Fibroblast of gingiva (primary cell): ENCODE results near the gene IP6K3.

Experiments used
- DNase-seq: peaks from one replicate; pipeline ENCODE4 v3.0.0-alpha.2; 2011; ENCODE audit warnings: low read depth

The IP6K3 gene

DNA sequence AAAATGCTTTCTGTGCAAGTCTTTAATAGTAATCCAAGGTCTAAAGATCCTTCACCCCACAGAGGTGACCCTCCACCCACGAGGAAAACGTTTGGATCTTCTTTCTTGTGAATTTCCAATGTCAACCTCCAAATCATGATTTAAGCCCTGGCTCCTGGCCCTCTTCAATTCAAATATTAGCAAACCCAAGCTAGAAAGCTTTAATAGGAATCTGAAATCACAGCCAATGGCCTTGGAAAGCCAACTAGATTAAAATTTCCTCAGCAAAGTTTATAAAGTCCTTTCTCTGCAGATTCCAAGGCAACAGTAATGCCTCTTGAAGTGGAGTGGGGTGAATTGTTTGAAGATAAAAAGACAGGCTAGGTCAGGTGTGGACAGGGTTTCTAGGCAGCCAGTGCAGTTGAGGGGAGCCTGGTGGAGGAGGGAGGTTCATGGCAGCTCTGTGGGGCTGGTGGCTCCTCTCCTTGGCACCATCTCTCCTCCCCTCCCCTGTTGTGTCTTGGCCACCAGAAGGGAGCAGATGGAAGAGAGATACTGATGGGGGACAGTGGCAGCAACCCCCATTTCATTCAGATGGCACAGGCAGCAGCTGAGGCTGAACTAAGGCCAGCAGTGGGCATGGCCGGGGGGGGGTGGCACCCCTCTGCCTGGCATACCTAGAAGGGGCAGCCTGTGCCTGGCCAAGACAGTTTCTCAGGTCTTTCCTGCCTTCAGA is 23.2 kb downstream of the IP6K3 start:
- DNase-seq: no peak

DNA sequence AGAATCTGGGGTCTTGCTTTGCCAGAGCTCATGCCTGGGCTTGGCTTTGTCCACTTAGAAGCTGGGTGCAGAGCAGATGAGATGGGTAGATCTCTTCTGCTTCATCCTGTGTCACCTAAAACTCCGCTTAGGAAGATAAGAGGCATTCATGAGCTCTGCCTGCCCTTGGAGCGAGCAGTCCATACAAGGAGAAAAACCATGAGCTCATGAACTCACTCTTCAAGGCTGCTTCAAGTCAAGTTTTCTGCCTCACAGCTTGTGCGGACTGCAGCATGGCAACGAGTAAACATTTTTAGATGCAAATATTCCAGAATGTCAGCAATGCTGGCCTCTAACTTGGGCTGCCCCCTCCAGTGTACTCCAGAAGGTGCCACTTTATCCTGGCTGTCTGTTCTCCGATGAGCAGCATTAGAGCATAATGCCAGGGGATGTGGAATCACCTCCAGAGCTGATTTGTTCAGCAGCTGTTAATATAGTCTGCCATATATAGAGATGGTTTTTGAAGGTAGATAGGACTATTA is 24.5 kb downstream of the IP6K3 start:
- DNase-seq: no peak

DNA sequence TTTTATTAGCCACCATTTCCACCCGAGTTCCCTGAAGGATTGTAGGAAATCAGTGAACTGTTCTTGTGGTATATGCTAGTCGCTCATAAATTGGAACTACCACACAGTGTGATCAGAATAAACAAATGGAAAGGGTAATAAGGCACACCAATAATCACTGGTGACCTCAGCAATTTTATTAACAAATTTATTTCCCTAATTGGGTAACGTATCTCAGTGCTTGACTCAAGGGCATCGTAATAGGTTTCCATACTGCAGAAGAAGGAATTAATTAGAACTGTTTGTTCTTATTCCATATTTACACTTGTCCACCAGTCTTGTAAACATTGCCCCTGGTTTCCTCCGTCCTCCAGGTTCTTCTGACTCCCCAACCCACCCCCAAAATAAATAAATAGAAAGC is 25.2 kb downstream of the IP6K3 start:
- no peak for DNase-seq

DNA sequence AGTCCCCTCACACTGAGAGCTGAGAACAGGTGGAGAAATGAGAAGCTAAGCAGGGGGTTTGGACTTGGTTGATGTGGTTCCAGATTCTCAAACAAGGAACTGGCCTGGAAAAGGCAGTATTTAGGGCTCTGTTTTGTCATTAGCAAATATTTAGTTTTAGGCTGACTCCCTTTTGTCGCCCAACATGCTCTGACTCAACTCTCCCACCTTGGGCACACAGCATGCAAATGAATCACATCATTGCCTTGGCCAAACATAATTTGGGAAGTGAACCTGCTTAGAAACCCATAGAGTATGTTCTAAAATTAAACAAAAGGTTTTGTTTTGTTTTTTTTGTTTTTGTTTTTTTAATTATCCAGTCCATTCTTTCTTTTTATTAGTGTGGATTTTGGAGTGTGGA is 25.7 kb downstream of the IP6K3 start:
- no peak for DNase-seq

DNA sequence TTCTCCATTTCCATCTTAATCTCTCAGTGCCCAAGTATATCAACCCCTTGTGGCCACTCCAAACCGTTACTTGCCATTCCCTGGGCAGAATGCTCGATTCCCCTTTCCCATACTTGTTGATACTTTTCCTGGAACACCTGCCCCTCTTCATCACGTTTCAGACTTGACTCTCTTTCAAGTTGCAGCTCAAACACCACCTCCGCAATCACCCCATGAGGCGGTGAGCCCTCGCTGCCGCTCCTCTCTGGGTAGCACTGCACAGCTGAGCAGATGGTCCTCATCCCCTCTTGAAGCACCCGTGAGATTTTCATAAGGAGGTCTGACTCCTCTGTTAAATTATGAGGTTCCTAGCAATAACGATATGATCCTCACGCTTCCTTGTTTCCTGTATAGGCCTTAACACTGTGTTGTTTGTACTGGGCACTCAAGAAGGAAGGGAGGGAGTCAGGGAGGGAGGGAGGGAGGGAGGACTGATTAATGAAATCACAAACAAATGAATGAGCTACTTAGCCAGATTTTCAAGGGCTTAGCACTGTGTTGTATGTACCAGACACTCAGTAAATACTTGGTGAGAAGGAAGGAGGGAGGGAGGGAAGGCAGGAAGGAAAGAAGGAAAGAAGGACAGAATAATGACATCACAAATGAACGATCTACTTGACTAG is 27.2 kb downstream of the IP6K3 start:
- DNase-seq: no peak

DNA sequence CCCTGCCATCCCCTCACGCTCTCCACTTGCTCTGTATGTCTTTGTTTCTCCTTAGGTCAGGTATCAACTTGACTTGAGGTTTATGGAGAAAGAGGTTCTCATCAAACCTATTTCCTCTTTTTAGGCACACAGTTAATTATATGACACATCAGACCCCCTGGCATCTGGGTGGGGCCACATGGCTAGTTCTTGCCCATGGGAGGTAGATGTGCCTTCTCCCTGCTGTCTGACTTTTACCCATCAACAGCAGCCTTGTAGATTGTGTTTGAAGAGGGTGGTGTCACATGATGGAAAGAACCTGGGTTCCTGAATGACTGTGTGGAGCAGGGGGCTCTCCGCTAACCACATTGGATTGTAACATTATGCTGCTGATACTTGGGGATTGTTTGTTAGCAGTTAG is 28.0 kb downstream of the IP6K3 start:
- no peak for DNase-seq

DNA sequence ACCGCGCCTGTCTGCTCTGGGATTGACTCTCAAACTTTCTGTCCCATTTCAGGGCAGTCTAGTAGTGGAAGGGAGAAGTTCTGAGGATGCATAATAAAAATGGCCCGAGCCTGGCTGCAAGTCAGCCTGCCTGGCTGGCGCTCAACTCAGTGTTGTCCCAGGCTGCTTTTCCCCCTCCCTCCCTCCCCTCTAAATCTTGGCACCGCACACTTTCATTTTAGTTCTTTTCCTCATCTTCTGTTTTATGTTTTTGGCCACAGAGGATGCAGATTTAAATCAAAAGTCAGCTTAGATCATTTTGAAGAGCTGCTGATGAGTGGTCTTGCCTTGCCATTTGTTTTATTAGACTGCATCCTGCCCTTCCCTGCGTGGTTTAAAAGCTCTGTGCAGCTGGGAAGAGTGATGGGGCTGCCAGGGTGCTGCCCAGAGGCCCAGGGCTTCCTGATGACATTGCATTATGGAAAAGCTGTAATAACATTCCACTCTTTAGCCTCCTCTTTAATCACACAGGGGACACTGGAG is 28.7 kb downstream of the IP6K3 start:
- DNase-seq: no peak

DNA sequence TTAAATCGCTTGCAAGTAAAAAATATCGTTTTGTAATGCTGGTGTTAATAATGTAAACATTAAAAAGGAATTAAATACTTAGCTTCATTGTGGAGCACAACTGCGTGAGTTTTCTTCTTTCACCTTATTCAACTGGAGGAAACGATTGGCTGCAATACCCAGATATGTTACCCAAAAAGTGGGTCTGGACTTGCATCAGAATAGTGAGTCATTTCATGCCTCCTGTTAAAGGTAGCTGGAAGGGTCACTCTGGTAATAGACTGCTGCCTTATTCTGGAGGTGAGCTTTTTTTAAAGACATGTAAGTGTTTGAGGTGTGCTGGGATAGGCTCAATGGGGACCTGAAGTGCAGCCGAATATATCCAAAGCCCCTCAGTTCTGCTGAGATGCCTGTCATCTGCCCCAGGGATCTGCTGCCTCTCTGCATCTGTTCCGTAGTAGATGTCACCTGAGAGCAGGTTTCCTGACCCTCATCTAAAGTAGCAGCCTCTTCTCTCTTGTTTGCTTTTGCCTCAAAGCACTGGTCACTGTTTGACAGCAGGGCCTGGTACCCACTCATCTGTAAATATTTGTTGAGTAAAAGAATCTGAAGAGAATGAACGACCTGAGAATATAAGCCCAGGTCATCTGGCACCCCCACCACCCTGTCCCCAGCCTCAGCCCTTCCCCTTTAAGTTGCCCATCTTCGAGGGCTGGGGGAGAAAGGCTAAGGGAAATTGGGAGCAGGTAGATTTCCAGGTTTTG is 29.6 kb downstream of the IP6K3 start:
- no peak for DNase-seq

DNA sequence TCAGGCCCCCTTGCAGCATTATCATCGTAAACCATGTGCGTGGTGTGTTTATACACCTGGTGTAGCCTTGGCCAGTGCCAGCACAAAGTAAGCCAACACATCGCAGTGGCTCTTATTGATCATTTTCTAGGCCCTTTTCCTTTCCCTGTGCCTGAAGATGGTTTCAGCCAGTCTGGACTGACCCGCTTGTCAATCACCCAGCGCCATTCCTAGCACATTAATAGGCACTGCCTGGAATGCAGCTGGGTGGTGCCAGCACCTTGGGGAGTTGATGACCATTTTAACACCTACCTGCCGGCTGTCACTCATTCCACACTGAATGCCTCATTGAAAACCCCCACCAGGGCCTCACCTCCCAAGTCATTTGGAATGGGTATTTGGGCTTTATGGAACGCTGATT is 30.3 kb downstream of the IP6K3 start:
- DNase-seq: no peak

DNA sequence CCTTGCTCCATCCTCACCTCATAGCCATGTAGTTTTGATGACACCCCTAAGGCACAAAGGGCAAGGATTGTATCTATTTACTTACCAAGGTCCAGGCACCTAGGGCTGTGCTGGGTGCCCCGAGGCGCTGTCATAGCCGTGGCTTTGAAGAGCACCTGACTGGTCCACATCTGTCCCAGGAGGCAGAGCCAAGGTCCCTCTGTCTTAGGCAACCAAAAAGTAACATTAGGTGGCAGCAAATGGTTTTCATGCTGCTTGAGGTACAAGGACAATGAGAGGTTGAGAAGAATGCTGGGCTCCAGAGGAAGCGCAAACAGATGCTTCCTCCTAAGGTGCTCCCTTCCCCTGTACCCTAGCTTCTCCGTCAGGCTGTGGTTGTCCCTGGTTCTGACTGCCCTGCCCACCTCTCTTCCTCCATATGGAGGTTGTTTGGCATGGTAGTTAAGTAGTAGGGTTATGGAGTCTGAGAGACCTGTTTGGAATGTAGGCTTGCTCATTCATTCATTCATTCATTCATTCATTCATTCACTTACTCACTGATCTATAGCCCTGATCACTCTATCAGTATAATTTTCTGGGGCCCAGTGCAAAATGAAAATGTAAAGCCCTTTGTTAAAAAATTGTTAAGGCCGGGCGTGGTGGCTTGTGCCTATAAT is 32.2 kb downstream of the IP6K3 start:
- DNase-seq: no peak

DNA sequence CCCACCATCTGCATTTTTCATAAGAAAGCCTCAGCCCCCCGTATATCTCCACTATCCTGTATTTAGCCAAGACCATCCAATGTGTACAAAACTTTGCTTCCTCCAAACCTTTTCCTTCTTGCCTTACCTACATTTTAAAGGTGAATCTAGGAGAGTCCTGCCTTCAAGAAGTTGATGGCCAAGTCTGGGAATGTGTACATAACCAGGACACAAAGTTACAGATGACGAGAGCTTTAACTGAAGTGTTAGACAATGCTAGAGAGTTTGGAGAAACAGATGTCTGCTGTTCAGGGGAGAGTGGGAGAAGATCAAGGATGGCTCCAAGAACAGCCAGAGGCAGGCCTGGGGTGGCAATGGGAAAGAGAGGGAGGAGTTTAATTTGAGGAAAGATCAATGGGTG is 32.9 kb downstream of the IP6K3 start:
- DNase-seq: no peak

DNA sequence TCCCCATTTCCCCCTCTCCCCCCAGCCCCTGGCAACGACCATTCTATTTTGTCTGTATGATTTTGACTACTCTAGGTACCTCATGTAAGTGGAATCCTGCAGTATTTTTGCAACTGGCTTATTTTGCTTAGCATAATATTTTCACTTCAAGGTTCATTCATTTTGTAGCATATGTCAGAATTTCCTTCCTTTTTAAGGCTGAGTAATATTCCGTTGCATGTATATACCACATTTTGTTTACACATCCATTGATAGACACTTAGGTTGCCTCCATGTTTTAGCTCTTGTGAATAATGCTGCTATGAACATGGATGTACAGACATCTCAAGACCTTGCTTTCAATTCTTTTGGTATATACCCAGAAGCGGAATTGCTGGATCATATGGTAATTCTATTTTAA is 33.8 kb downstream of the IP6K3 start:
- no peak for DNase-seq

DNA sequence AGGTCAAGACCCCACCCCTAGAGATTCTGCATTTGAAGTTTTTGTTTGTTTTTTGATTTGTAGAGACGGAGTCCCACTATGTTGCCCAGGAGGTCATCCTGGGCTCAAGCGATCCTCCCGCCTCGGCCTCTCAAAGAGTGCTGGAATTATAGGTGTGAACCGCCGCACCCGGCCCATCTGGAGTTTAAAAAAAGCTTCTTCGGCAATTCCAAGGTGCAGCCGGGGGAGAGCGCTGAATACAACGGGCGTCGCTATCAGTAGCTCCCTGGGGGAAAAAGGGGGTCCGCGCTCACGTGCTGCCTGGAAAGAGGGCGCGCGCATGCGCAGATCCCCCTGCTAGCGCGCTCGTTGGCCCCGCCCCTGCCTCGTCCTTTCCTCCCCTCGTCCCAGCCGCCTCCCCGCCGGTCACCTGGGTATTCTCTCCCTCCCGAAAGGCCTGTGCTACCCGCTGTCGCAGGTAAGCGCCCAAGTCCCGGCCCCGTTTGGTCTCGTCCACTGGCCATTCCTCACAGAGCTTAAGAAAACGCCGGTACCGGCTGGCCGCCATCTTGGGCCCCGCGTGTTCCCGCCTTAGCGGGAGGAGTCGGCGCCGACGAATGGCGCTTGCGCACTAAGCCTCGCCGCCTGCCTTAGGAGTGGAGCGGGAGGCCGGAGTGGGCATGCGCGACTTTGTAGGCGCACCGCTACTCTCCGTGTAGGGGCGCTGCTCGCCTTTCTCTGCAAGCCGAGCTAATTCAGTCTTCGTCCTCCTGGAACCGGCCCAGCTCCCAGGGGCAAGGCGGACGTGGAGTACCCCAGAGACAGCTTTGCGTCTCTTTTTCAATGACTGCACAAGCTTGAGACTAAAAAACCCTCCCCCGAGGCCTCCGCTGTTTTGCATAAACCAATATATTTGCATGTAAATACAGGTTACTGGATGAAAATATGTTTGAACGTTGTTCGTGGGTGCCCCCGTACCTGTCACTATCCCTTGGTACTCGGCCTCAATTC is 35.3 kb downstream of the IP6K3 start, which contains the start of gene UQCC2:
Gene UQCC2, minus strand, starts transcription at position 561 of the 990 bp plus-strand sequence. Its CDS starts 14 bp downstream, at position 547.
- peak; percentile 92 for DNase-seq

DNA sequence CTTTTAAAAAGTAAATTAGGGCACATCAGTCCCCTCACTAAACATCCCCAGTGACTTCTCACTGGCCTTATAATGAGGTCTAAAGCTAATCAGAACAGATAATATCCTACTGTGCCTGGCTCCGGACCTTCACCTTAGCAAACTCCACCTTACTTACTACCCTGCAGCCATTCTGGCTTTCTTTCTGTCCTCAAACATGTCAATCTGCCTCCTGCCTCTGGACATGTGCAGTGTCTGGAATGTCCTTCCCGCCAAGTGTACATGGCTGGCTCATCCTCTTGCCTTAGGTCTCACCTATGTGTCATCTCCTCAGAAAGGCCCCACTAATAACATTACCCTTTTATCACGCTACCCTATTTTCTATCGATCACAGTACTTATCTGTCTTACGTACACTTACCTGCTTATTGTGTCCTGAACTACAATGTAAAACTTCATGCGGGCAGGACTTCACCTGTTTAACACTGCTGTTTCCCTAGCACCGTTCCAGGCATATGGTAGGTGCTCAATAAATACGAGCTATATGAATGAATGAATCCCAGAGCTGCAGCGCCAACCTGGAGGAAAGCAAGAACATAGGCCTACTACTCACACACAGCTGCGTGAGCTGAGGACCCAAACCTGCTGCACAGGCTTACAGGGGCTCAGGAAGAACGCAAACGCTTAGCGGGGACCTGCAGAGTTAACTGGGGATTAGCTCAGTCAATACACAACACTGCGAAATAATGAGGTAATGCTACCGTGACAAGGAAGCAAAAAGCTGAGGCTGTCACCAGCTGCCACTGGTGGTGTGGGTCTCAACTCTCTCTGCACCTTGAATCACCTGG is 36.2 kb downstream of the IP6K3 start:
- no peak for DNase-seq

DNA sequence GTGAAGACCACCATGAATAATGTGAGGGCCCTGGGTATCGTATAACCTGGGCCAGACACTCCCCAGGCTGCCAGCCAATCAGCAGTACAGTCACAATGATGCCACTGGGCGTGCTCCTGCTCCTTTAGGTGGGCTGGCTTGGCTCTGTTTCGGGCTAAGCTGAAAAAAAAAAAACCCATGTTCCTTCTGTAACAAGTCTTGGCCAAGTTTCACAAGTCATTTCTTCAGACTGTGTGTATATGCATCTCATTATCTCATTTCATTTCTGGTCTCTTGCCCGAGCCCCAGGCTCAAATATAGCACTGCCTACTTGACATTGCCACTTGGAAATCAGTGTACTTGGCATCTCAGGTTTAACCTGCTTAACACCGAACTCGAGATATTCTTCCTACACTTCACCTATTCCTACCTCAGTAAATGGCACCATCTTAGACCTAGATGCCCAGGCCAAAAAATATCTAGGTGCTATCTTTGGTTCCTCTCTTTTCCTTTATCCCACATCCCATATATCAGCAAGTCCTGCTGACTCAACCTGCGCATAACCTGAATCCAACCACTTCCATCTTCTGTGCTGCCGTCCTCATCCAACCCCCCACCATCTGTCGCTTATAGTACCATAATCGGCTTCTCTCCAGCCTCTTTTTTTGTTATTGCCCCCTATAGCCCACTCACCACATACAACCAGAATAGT is 37.0 kb downstream of the IP6K3 start:
- no peak for DNase-seq

DNA sequence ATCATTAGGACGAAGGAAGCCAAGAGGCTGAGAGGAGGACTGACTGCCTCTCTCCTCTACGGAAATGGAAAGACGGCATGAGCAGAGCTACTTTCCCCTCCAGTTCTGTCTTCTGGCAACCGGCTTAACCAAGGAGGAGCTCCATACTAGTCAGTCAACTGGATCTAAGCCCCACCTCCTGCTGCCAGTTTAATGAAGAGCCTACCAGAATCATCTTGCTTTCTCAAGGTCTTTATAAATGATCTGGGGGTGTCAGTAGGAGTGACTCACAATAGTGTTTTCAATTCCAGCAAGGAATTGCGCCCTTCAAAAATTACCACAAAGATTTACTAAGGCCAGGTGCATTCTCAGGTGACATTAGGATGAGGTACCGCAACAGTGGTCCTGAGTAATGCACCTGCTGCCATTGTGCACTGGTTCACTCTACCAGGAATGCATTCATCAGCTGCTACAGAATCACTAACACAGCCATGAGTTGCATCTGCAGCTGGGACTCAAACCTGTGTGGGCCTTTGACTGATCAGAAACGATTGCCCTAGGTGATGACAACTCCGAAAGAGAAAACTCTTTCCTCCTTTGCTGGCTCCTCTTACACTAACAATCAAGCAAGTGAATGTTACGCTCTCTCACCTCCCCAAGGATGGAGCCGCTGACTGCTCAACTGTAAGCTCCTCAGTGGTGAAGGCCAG is 38.0 kb downstream of the IP6K3 start:
- no peak for DNase-seq

DNA sequence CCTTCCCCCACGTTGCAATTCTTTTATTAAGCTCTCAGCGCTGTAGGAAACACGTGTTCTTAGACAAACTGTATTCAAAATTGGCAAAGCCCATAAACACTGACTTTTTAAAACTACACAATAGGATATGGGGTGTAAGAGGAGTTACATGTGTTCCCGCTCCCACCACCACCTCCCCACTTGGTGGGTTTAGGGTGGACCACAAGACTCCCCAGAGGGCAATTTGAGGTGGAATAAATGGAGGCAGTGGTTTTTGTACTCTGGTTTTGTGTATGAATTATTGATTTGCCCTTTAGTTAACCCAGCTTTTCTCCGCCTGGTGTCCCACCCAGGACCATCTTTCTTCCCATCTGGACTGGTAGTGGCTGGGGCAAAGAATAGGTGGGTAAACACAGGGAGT is 38.9 kb downstream of the IP6K3 start:
- no peak for DNase-seq

DNA sequence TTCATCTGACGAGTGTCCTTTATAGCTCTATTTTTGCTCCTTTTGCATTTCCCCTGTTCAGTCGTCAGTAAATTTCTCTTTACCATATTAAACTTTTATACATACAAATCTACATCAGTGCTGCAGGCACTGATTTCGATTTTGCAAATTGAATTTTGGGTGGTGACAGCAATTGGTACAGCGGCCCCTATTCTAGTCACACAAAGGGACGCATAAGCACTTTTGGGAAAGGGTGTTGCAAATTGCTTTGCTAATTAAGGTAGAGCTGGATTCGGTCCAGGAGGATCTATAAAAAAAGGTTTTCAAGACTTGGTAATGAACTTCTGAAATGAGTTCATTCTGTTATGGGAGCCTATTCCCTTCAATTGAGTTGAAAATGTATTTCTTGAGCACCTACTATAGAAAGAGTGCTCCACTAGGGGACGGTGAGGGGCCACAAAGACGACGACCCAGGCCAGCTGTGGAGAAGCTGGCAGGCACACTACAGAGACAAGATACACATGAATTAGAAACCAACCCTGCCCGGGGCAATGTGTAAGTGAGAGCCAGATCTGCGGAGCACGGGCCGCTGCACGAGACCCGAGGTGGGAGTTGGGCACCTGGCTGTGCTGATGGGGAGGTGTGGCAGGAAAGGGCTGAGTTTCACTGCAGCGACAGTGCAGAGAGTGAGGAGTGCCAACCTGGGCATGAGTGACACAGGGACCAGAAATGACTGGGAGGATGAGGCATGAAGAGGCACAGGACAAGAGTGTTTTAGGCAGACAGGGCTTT is 40.6 kb downstream of the IP6K3 start:
- no peak for DNase-seq
